ENCODE results near the gene OR4D9.

OR4D9 gene

DNA sequence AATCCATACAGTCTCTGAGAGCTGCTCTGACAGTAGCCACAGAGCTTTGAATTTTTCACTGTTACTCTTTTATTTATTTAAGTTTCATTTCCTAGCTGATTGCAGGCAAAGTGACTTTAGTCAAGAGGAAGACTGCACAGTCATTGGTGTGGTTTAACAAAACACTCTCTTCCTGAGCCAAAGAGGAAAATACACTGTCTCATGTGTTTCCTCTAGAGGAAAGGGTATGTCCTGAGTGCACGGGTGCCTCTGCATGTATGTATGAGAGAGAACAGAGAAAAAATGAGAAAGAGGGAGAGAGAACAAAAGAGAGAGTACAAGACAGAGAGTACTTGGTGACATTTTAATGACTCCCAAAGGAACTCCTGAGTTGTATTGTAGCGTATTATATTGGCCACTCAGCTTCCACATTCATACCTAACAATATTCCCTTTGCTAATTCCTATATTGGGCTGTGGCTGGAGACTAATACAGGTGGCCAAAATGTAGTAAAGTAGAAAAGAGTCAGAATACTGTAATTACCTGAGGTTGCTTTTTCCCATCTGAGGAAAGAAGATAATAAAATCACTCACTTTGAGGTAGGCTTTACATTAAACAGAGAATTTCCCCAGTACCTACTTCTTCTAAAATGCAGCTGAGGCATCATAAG lies at the start of gene OR4D9:
Gene OR4D9, plus strand, starts transcription at position 599 of the 649 bp plus-strand sequence. CDS start 3,374 bp downstream, outside the sequence.
- H2AFZ ChIP-seq (ENCODE audit: low read length) = no peak within 1 kb of the TSS
- no peaks in the 10 kb centered on the region for H3K9me2 ChIP-seq (ENCODE audit: low read depth, low read length)
- H3K36me3 ChIP-seq (ENCODE audit: insufficient read depth, low read length) = no peaks in the 10 kb centered on the region
- H3K79me2 ChIP-seq (ENCODE audit: insufficient read depth, low read length) = no peaks in the 10 kb centered on the region
- no peak within 1 kb of the TSS for H3K27ac ChIP-seq (ENCODE audit: low read depth, low read length, poor library complexity, severe bottlenecking)
- H3K4me2 ChIP-seq (ENCODE audit: low read length) = no peak within 1 kb of the TSS
- TF ChIP-seq, protein P1, sequence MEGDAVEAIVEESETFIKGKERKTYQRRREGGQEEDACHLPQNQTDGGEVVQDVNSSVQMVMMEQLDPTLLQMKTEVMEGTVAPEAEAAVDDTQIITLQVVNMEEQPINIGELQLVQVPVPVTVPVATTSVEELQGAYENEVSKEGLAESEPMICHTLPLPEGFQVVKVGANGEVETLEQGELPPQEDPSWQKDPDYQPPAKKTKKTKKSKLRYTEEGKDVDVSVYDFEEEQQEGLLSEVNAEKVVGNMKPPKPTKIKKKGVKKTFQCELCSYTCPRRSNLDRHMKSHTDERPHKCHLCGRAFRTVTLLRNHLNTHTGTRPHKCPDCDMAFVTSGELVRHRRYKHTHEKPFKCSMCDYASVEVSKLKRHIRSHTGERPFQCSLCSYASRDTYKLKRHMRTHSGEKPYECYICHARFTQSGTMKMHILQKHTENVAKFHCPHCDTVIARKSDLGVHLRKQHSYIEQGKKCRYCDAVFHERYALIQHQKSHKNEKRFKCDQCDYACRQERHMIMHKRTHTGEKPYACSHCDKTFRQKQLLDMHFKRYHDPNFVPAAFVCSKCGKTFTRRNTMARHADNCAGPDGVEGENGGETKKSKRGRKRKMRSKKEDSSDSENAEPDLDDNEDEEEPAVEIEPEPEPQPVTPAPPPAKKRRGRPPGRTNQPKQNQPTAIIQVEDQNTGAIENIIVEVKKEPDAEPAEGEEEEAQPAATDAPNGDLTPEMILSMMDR (IDR thresholded peaks at IDR 0.05; ENCODE audit: low read length) = no peak
- TF ChIP-seq EZH2 (IDR thresholded peaks at IDR 0.05; ENCODE audit: borderline replicate concordance, low read length) = no peak
- no peaks in the 10 kb centered on the region for H4K20me1 ChIP-seq (ENCODE audit: insufficient read depth, low read length)
- no peak within 1 kb of the TSS for H3K9ac ChIP-seq (ENCODE audit: low read length)
- no peaks in the 10 kb centered on the region for H3K4me1 ChIP-seq (ENCODE audit: insufficient read depth, low read length, severe bottlenecking)
- no peaks in the 10 kb centered on the region for H3K9me3 ChIP-seq (ENCODE audit: low read length)
- H3K4me3 ChIP-seq (ENCODE audit: low read depth, low read length, poor library complexity, severe bottlenecking) = no peak within 1 kb of the TSS
- no peaks in the 10 kb centered on the region for H3K27me3 ChIP-seq (ENCODE audit: insufficient read depth, low read length)
- H3F3A ChIP-seq (ENCODE audit: insufficient read depth, low read length) = no peaks in the 10 kb centered on the region

DNA sequence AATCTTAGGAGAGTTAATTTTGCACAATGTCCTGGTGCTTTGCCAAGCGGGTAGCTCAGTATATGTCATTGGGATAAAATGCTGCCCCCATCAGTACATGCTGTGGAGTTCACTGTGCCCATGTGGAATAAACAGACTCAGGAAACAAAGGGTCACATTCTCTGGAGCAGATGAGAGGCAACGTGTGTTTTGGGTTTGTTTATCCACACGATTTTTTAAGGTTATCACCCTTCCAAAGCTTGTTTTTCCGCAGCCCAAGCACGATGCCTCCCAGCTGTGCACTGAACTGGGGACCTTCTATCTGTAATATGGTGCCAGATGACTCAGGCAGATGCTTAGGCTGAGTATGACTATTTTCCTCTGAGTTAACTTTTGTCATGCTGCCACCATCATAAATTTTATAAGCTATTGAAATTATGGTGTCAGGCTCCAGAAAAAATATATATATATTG lies 48.1 kb upstream of the OR4D9 start:
- Histone ChIP-seq H3K9me2 (ENCODE audit: low read depth, low read length) (no peaks in the 10 kb centered on the region), H3K36me3 (ENCODE audit: insufficient read depth, low read length) (no peaks in the 10 kb centered on the region), H3K27me3 (ENCODE audit: insufficient read depth, low read length) (no peaks in the 10 kb centered on the region), H3K79me2 (ENCODE audit: insufficient read depth, low read length) (no peaks in the 10 kb centered on the region), H3K27ac (ENCODE audit: low read depth, low read length, poor library complexity, severe bottlenecking) (no peak overlapping the region), H3F3A (ENCODE audit: insufficient read depth, low read length) (no peaks in the 10 kb centered on the region), H4K20me1 (ENCODE audit: insufficient read depth, low read length) (no peaks in the 10 kb centered on the region), H3K4me1 (ENCODE audit: insufficient read depth, low read length, severe bottlenecking) (no peaks in the 10 kb centered on the region), H2AFZ (ENCODE audit: low read length) (no peak overlapping the region), H3K9me3 (ENCODE audit: low read length) (no peaks in the 10 kb centered on the region), H3K4me3 (ENCODE audit: low read depth, low read length, poor library complexity, severe bottlenecking) (no peak overlapping the region), H3K9ac (ENCODE audit: low read length) (no peak overlapping the region), H3K4me2 (ENCODE audit: low read length) (no peak overlapping the region)
- TF ChIP-seq, protein P1 (IDR thresholded peaks at IDR 0.05; ENCODE audit: low read length) = no peak
- no peak for TF ChIP-seq EZH2 (IDR thresholded peaks at IDR 0.05; ENCODE audit: borderline replicate concordance, low read length)

GRCh38 chr11:59473015-59473414 lies 38.3 kb upstream of the OR4D9 start, which contains the start of gene OR4D10:
TSS of gene OR4D10 (plus strand) at chr11:59473315. CDS start at chr11:59477430, 4,115 bp downstream.
- H3K36me3 ChIP-seq (ENCODE audit: insufficient read depth, low read length) = no peaks in the 10 kb centered on the region
- no peak within 1 kb of the TSS for H3K9ac ChIP-seq (ENCODE audit: low read length)
- H3K4me1 ChIP-seq (ENCODE audit: insufficient read depth, low read length, severe bottlenecking) = no peaks in the 10 kb centered on the region
- no peaks in the 10 kb centered on the region for H3F3A ChIP-seq (ENCODE audit: insufficient read depth, low read length)
- no peaks in the 10 kb centered on the region for H3K79me2 ChIP-seq (ENCODE audit: insufficient read depth, low read length)
- H3K27me3 ChIP-seq (ENCODE audit: insufficient read depth, low read length) = no peaks in the 10 kb centered on the region
- H4K20me1 ChIP-seq (ENCODE audit: insufficient read depth, low read length) = no peaks in the 10 kb centered on the region
- no peak for TF ChIP-seq EZH2 (IDR thresholded peaks at IDR 0.05; ENCODE audit: borderline replicate concordance, low read length)
- TF ChIP-seq, protein P1 (IDR thresholded peaks at IDR 0.05; ENCODE audit: low read length) = no peak
- H3K27ac ChIP-seq (ENCODE audit: low read depth, low read length, poor library complexity, severe bottlenecking) = no peak within 1 kb of the TSS
- H3K9me2 ChIP-seq (ENCODE audit: low read depth, low read length) = no peaks in the 10 kb centered on the region
- no peak within 1 kb of the TSS for H2AFZ ChIP-seq (ENCODE audit: low read length)
- no peak within 1 kb of the TSS for H3K4me3 ChIP-seq (ENCODE audit: low read depth, low read length, poor library complexity, severe bottlenecking)
- no peak within 1 kb of the TSS for H3K4me2 ChIP-seq (ENCODE audit: low read length)
- H3K9me3 ChIP-seq (ENCODE audit: low read length) = no peaks in the 10 kb centered on the region

All from OCI-LY1 (cell line).